GM12891 (cell line): ENCODE data around the gene ENKD1.

Experiments used
- POLR2A ChIP-seq: IDR thresholded peaks from 2 replicates; pipeline ENCODE4 v1.6.1; 2011; ENCODE audit warnings: low read depth, low read length, control low read depth
- POLR2AphosphoS5 ChIP-seq: IDR thresholded peaks from 2 replicates; pipeline ENCODE4 v1.6.1; 2011; ENCODE audit warnings: low read depth, low read length, control low read depth

DNA sequence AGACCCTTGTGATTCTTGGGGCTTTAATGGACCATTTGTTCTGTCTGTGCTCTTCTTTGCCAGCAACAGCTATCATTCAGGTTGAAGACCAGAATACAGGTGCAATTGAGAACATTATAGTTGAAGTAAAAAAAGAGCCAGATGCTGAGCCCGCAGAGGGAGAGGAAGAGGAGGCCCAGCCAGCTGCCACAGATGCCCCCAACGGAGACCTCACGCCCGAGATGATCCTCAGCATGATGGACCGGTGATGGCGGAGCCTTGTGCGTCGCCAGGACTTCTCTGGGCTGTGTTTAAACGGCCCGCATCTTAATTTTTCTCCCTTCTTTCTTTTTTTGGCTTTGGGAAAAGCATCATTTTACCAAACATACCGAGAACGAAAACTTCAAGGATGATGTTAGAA lies 28.9 kb downstream of the ENKD1 start:
- TF ChIP-seq POLR2AphosphoS5 (no peak), POLR2A (no peak)
